HepG2 (cell line): ENCODE measurements around the gene COPS6. TPM values are rescaled to one million over a fixed set of nuclear protein-coding genes. Genes with fewer than 3 reads are reported as not detected.

ENCODE experiments used
- ETV6 ChIP-seq: sonication (generic); formaldehyde crosslinking; conservative IDR thresholded peaks from 2 replicates; pipeline ENCODE4 v1.4.0; 2020; ENCODE audit warnings: missing genetic modification reagents
- HDAC6 ChIP-seq: fragments of 200-600 bp; sonication (generic); IDR thresholded peaks from 2 replicates; pipeline ENCODE4 v1.7.0; 2017; ENCODE audit warnings: mild to moderate bottlenecking, antibody characterized with exemption, low read length, low read depth
- JUNB ChIP-seq: sonication (generic); formaldehyde crosslinking; IDR thresholded peaks from 2 replicates; pipeline ENCODE4 v1.8.0; 2022; ENCODE audit warnings: missing genetic modification reagents, mild to moderate bottlenecking, borderline replicate concordance
- KLF16 ChIP-seq, 2 experiments: sonication (generic) in 1 of 2; formaldehyde crosslinking in 1 of 2; IDR thresholded peaks; 2 replicates each; pipeline versions ENCODE4 v1.6.1 to v1.8.0; 2016 to 2023; ENCODE audit warnings: missing genetic modification reagents in 2 of 2, missing compliant biosample characterization in 1 of 2
- NFIB ChIP-seq: sonication (generic); formaldehyde crosslinking; IDR thresholded peaks from 2 replicates; pipeline ENCODE4 v1.9.0; 2021; ENCODE audit warnings: missing genetic modification reagents, mild to moderate bottlenecking, borderline replicate concordance
- PHF5A ChIP-seq: IDR thresholded peaks from one replicate; pipeline ENCODE4 v1.6.1; 2018; ENCODE audit warnings: low read depth, missing genetic modification reagents; ENCODE audit not compliant: unreplicated experiment
- REPIN1 ChIP-seq: sonication (generic); formaldehyde crosslinking; IDR thresholded peaks from 2 replicates; pipeline ENCODE4 v1.8.0; 2022; ENCODE audit warnings: missing genetic modification reagents, low read depth, mild to moderate bottlenecking, borderline replicate concordance
- SCMH1 ChIP-seq: sonication (generic); formaldehyde crosslinking; IDR thresholded peaks from 2 replicates; pipeline ENCODE4 v1.9.0; 2021; ENCODE audit warnings: missing genetic modification reagents, mild to moderate bottlenecking, borderline replicate concordance
- SSRP1 ChIP-seq: IDR thresholded peaks from 2 replicates; pipeline ENCODE4 v1.6.1; 2016; ENCODE audit warnings: control low read depth
- ZKSCAN8 ChIP-seq: IDR thresholded peaks from 2 replicates; pipeline ENCODE4 v1.6.1; 2016; ENCODE audit warnings: borderline replicate concordance, missing genetic modification reagents, missing compliant biosample characterization
- ZMYM3 ChIP-seq: sonication (generic); formaldehyde crosslinking; IDR thresholded peaks from 2 replicates; pipeline ENCODE4 v1.5.1; 2020; ENCODE audit warnings: mild to moderate bottlenecking, missing genetic modification reagents
- ZNF263 ChIP-seq: sonication (generic); formaldehyde crosslinking; IDR thresholded peaks from 2 replicates; pipeline ENCODE4 v1.4.0; 2020; ENCODE audit warnings: missing genetic modification reagents
- ZNF296 ChIP-seq: sonication (generic); formaldehyde crosslinking; conservative IDR thresholded peaks from 2 replicates; pipeline ENCODE4 v1.5.0; 2020; ENCODE audit warnings: mild to moderate bottlenecking, missing genetic modification reagents
- ZNF678 ChIP-seq: sonication (generic); formaldehyde crosslinking; IDR thresholded peaks from 2 replicates; pipeline ENCODE4 v1.4.0; 2020; ENCODE audit warnings: mild to moderate bottlenecking, missing genetic modification reagents
- ZNF781 ChIP-seq: sonication (generic); formaldehyde crosslinking; IDR thresholded peaks from 2 replicates; pipeline ENCODE4 v1.5.1; 2020; ENCODE audit warnings: borderline replicate concordance, mild to moderate bottlenecking, missing genetic modification reagents; ENCODE audit errors: not compliant biosample characterization
- ZSCAN22 ChIP-seq: sonication (generic); formaldehyde crosslinking; IDR thresholded peaks from 2 replicates; pipeline ENCODE4 v1.4.0; 2020; ENCODE audit warnings: mild to moderate bottlenecking, missing genetic modification reagents
- polyA plus RNA-seq, 8 experiments: library from polyadenylated mRNA; depleted of rRNA in 3 of 8; stranded (reverse) in 7 of 8; unstranded in 1 of 8; fragments of >200 nt; fragmentation: Illumina TruSeq in 4 of 8; extraction: Trizol in 4 of 8; gene quantifications; 2 replicates each; pipeline versions ENCODE4 v1.2.1 to v1.2.3, GENCODE V29; 2011 to 2016; ENCODE audit warnings: low read depth in 4 of 8, missing spikeins in 1 of 8, mixed read lengths in 1 of 8; ENCODE audit not compliant: insufficient read depth in 1 of 8
- total RNA-seq, 5 experiments: library from RNA; depleted of rRNA; stranded (reverse); fragments of >200 nt; fragmentation: Illumina TruSeq; extraction: Trizol; gene quantifications; 2 replicates each; pipeline ENCODE4 v1.2.3, GENCODE V29; 2016; ENCODE audit warnings: low read depth in 1 of 5
- TF ChIP-seq, protein P1 (sequence below): sonication (generic); formaldehyde crosslinking; IDR thresholded peaks from 2 replicates; pipeline ENCODE4 v1.4.0; 2020; ENCODE audit warnings: missing genetic modification reagents
- TF ChIP-seq, protein P2 (sequence below): sonication (generic); formaldehyde crosslinking; IDR thresholded peaks from 2 replicates; pipeline ENCODE4 v1.9.0; 2021; ENCODE audit warnings: missing genetic modification reagents, borderline replicate concordance
- TF ChIP-seq, protein P3 (sequence below): sonication (generic); formaldehyde crosslinking; IDR thresholded peaks from 2 replicates; pipeline ENCODE4 v1.5.0; 2020; ENCODE audit warnings: mild to moderate bottlenecking, missing genetic modification reagents
- TF ChIP-seq, protein P4 (sequence below): sonication (generic); formaldehyde crosslinking; IDR thresholded peaks from 2 replicates; pipeline ENCODE4 v1.8.0; 2022; ENCODE audit warnings: mild to moderate bottlenecking, missing genetic modification reagents; ENCODE audit not compliant: insufficient replicate concordance

Gene COPS6
- total and polyA plus RNA-seq, 2 of the 13 experiments (the other 11 are each of a cell fraction or from before 2014, with no cell fraction given), result 33.4 to 117 TPM

DNA sequence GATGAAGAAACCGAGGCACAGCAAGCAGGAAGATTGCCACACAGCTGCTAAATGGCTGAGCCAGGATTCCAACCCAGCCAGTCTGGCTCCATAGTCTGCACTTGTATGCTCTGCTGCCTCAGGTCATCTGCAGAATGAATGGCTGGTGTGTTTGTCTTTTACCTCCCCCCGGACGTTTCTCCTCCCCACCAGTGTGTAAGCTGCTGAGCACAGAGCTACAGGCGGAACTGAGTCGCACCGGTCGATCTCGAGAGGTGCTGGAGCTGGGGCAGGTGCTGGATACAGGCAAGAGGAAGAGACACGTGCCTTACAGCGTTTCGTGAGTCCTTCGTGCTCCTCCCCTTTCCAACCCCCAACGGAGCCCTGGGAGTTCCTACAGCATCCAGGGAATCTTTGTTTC lies 33.3 kb downstream of the COPS6 start (continued):
- TF ChIP-seq, protein P1, sequence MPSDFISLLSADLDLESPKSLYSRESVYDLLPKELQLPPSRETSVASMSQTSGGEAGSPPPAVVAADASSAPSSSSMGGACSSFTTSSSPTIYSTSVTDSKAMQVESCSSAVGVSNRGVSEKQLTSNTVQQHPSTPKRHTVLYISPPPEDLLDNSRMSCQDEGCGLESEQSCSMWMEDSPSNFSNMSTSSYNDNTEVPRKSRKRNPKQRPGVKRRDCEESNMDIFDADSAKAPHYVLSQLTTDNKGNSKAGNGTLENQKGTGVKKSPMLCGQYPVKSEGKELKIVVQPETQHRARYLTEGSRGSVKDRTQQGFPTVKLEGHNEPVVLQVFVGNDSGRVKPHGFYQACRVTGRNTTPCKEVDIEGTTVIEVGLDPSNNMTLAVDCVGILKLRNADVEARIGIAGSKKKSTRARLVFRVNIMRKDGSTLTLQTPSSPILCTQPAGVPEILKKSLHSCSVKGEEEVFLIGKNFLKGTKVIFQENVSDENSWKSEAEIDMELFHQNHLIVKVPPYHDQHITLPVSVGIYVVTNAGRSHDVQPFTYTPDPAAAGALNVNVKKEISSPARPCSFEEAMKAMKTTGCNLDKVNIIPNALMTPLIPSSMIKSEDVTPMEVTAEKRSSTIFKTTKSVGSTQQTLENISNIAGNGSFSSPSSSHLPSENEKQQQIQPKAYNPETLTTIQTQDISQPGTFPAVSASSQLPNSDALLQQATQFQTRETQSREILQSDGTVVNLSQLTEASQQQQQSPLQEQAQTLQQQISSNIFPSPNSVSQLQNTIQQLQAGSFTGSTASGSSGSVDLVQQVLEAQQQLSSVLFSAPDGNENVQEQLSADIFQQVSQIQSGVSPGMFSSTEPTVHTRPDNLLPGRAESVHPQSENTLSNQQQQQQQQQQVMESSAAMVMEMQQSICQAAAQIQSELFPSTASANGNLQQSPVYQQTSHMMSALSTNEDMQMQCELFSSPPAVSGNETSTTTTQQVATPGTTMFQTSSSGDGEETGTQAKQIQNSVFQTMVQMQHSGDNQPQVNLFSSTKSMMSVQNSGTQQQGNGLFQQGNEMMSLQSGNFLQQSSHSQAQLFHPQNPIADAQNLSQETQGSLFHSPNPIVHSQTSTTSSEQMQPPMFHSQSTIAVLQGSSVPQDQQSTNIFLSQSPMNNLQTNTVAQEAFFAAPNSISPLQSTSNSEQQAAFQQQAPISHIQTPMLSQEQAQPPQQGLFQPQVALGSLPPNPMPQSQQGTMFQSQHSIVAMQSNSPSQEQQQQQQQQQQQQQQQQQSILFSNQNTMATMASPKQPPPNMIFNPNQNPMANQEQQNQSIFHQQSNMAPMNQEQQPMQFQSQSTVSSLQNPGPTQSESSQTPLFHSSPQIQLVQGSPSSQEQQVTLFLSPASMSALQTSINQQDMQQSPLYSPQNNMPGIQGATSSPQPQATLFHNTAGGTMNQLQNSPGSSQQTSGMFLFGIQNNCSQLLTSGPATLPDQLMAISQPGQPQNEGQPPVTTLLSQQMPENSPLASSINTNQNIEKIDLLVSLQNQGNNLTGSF (CRISPR knock-in tag), result no peak
- TF ChIP-seq KLF16 (CRISPR knock-in tag; IDR thresholded peaks at IDR 0.05) (peak in 1 of 2 experiments; percentile 69; a peak in 1 of 4 replicates), ZMYM3 (CRISPR knock-in tag) (peak; percentile 42), SSRP1 (CRISPR knock-in tag) (peak; percentile 75; the same call in 1 of the 2 replicates), NFIB (no peak), SCMH1 (CRISPR knock-in tag) (no peak), REPIN1 (no peak), ZNF678 (CRISPR knock-in tag) (no peak), ZNF296 (CRISPR knock-in tag) (no peak), ZSCAN22 (CRISPR knock-in tag) (no peak), JUNB (no peak; the same call in 1 of the 2 replicates), PHF5A (CRISPR knock-in tag) (no peak), HDAC6 (no peak), ZNF781 (CRISPR knock-in tag) (no peak), ZNF263 (CRISPR knock-in tag) (no peak; the same call in 1 of the 2 replicates), ETV6 (no peak), ZKSCAN8 (CRISPR knock-in tag) (no peak)
- TF ChIP-seq, protein P2, sequence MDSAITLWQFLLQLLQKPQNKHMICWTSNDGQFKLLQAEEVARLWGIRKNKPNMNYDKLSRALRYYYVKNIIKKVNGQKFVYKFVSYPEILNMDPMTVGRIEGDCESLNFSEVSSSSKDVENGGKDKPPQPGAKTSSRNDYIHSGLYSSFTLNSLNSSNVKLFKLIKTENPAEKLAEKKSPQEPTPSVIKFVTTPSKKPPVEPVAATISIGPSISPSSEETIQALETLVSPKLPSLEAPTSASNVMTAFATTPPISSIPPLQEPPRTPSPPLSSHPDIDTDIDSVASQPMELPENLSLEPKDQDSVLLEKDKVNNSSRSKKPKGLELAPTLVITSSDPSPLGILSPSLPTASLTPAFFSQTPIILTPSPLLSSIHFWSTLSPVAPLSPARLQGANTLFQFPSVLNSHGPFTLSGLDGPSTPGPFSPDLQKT, result no peak
- TF ChIP-seq, protein P3, sequence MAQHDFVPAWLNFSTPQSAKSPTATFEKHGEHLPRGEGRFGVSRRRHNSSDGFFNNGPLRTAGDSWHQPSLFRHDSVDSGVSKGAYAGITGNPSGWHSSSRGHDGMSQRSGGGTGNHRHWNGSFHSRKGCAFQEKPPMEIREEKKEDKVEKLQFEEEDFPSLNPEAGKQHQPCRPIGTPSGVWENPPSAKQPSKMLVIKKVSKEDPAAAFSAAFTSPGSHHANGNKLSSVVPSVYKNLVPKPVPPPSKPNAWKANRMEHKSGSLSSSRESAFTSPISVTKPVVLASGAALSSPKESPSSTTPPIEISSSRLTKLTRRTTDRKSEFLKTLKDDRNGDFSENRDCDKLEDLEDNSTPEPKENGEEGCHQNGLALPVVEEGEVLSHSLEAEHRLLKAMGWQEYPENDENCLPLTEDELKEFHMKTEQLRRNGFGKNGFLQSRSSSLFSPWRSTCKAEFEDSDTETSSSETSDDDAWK (CRISPR knock-in tag), result no peak
- TF ChIP-seq, protein P4, sequence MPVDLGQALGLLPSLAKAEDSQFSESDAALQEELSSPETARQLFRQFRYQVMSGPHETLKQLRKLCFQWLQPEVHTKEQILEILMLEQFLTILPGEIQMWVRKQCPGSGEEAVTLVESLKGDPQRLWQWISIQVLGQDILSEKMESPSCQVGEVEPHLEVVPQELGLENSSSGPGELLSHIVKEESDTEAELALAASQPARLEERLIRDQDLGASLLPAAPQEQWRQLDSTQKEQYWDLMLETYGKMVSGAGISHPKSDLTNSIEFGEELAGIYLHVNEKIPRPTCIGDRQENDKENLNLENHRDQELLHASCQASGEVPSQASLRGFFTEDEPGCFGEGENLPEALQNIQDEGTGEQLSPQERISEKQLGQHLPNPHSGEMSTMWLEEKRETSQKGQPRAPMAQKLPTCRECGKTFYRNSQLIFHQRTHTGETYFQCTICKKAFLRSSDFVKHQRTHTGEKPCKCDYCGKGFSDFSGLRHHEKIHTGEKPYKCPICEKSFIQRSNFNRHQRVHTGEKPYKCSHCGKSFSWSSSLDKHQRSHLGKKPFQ (CRISPR knock-in tag), result no peak
